K562 (cell line): ENCODE measurements around the gene MBD3. TPM values are rescaled to one million over a fixed set of nuclear protein-coding genes. Genes with fewer than 3 reads are reported as not detected.
A peak's percentile ranks its signal among the peaks of the same experiment; 100 is the strongest.

ENCODE experiments used
- ATAC-seq: fragments of 200-7000 bp; cut with Tn5 transposase; 3 replicates; pipeline ENCODE4 v1.9.1; 2020; ENCODE audit warnings: moderate library complexity
- BruUV-seq: library from RNA; stranded (reverse); fragments of 400-500 nt; replicated peaks from 2 replicates; lab custom pipeline; 2021; lab: Mats Ljungman, UMichigan
- CTCF ChIA-PET: fragments of 300-600 bp; formaldehyde crosslinking; extraction: SDS; loops from one replicate; lab custom pipeline; 2021; ENCODE audit warnings: low intra/inter-chr PET ratio; lab: Yijun Ruan, JAX
- POLR2A ChIA-PET: fragments of 300-600, 350-650 bp; sonication (Branson Sonifier 250); formaldehyde crosslinking; extraction: SDS; loops from one replicate; lab custom pipeline; 2021; ENCODE audit warnings: antibody characterized with exemption, inconsistent platforms; lab: Yijun Ruan, JAX
- DNase-seq, 4 experiments: peaks; one replicate each; pipeline versions ENCODE4 v3.0.0 to v3.0.0-alpha.2; 2011 to 2018; ENCODE audit warnings: low spot score in 3 of 4, mixed read lengths in 3 of 4; ENCODE audit errors: extremely low read depth in 1 of 4
- FAIRE-seq: peaks from 2 replicates; lab custom pipeline; 2011; peaks lifted over from hg19 to GRCh38; lab: Jason Lieb, UNC
- H2AFZ ChIP-seq: 2 replicates; pipeline ENCODE4 v1.6.0; 2011; ENCODE audit warnings: low read depth, low read length, control low read depth, inconsistent platforms
- H3K27ac ChIP-seq: fragments of 200-600 bp; 3 replicates; pipeline ENCODE4 v1.8.0; 2011; ENCODE audit warnings: low read depth, mild to moderate bottlenecking, control low read depth, inconsistent platforms, low read length, moderate library complexity, mixed read lengths; ENCODE audit errors: extremely low read depth
- H3K27me3 ChIP-seq, 2 experiments: fragments of 300-600 bp in 1 of 2; 2 replicates in 1 of 2; 3 replicates in 1 of 2; pipeline versions ENCODE4 v1.6.0 to v1.8.0; 2011; ENCODE audit warnings: inconsistent platforms in 2 of 2, low read length in 2 of 2, mild to moderate bottlenecking in 1 of 2, mixed read lengths in 1 of 2, moderate library complexity in 1 of 2; ENCODE audit not compliant: control insufficient read depth in 2 of 2, insufficient read depth in 2 of 2
- H3K36me3 ChIP-seq: fragments of 300-600 bp; 3 replicates; pipeline ENCODE4 v1.8.0; 2011; ENCODE audit warnings: mild to moderate bottlenecking, low read length, inconsistent platforms; ENCODE audit not compliant: control insufficient read depth, insufficient read depth
- H3K4me1 ChIP-seq, 2 experiments: fragments of 200-600 bp in 1 of 2; replicated peaks in 1 of 2; 2 replicates in 1 of 2; 3 replicates in 1 of 2; pipeline versions ENCODE4 v1.5.1 to v1.8.0; 2011; ENCODE audit warnings: inconsistent platforms in 2 of 2, low read length in 2 of 2, mild to moderate bottlenecking in 1 of 2, mixed read lengths in 1 of 2, moderate library complexity in 1 of 2; ENCODE audit not compliant: control insufficient read depth in 2 of 2, insufficient read depth in 2 of 2
- H3K4me2 ChIP-seq: 2 replicates; pipeline ENCODE4 v1.6.1; 2011; ENCODE audit warnings: low read length, control low read depth, inconsistent platforms, mixed read lengths; ENCODE audit not compliant: insufficient read depth
- H3K4me3 ChIP-seq: fragments of 200-600 bp; sonication (generic), shearing (Covaris generic); 2 replicates; pipeline ENCODE4 v1.5.1; 2016; ENCODE audit warnings: control low read depth, inconsistent platforms
- H3K79me2 ChIP-seq: fragments of 200-600 bp; 3 replicates; pipeline ENCODE4 v1.8.0; 2011; ENCODE audit warnings: low read length, inconsistent platforms; ENCODE audit not compliant: control insufficient read depth, insufficient read depth
- H3K9ac ChIP-seq, 2 experiments: 2 replicates each; pipeline versions ENCODE4 v1.6.0 to v1.6.1; 2011; ENCODE audit warnings: low read depth in 2 of 2, low read length in 2 of 2, control low read depth in 1 of 2, inconsistent platforms in 1 of 2, mild to moderate bottlenecking in 1 of 2, mixed read lengths in 1 of 2; ENCODE audit not compliant: insufficient read depth in 1 of 2
- H3K9me1 ChIP-seq: one replicate; pipeline ENCODE4 v1.6.0; 2011; ENCODE audit warnings: inconsistent platforms, mild to moderate bottlenecking, low read length, moderate library complexity; ENCODE audit not compliant: control insufficient read depth, insufficient read depth
- H3K9me3 ChIP-seq: replicated peaks from 2 replicates; pipeline ENCODE4 v1.5.1; 2011; ENCODE audit warnings: low read depth, low read length, inconsistent platforms; ENCODE audit not compliant: control insufficient read depth, insufficient read depth
- H4K20me1 ChIP-seq: replicated peaks from 2 replicates; pipeline ENCODE4 v1.6.1; 2011; ENCODE audit warnings: low read length, inconsistent platforms, mixed read lengths; ENCODE audit not compliant: control insufficient read depth, insufficient read depth
- DMBX1 ChIP-seq: fragments of 250-450 bp; sonication (Bioruptor Pico); IDR thresholded peaks from 2 replicates; pipeline ENCODE4 v1.8.0; 2022; ENCODE audit warnings: inconsistent platforms, mild to moderate bottlenecking, moderate library complexity, borderline replicate concordance
- HDAC1 ChIP-seq, 2 experiments: fragments of 450-650 bp; IDR thresholded peaks; 2 replicates each; pipeline ENCODE4 v1.6.1; 2016 to 2017; ENCODE audit warnings: inconsistent platforms in 1 of 2, mild to moderate bottlenecking in 1 of 2, moderate library complexity in 1 of 2
- KDM5B ChIP-seq: fragments of 200-600 bp; sonication (generic); IDR thresholded peaks from 2 replicates; pipeline ENCODE4 v1.6.1; 2012; ENCODE audit warnings: low read depth, mild to moderate bottlenecking, moderate library complexity, low read length, control low read depth, inconsistent platforms; ENCODE audit not compliant: insufficient replicate concordance
- PKNOX1 ChIP-seq: fragments of 450-650 bp; IDR thresholded peaks from 2 replicates; pipeline ENCODE4 v1.6.1; 2016
- POLR2AphosphoS2 ChIP-seq: IDR thresholded peaks from 2 replicates; pipeline ENCODE4 v1.6.1; 2012; ENCODE audit warnings: low read length, improper control_type of control experiment
- ZBTB7A ChIP-seq: IDR thresholded peaks from 2 replicates; pipeline ENCODE4 v1.6.1; 2011; ENCODE audit warnings: low read depth, mild to moderate bottlenecking, low read length, moderate library complexity, borderline replicate concordance; ENCODE audit not compliant: control insufficient read depth
- ZKSCAN8 ChIP-seq: fragments of 200-800 bp; sonication (Bioruptor generic); IDR thresholded peaks from 2 replicates; pipeline ENCODE4 v1.6.1; 2016; ENCODE audit warnings: missing genetic modification characterization, missing compliant biosample characterization
- ZNF184 ChIP-seq: sonication (generic); formaldehyde crosslinking; IDR thresholded peaks from 2 replicates; pipeline ENCODE4 v1.5.0; 2020; ENCODE audit warnings: missing genetic modification reagents
- ZNF311 ChIP-seq: fragments of 250-450 bp; sonication (Bioruptor Pico); IDR thresholded peaks from 2 replicates; pipeline ENCODE4 v1.4.0; 2020; ENCODE audit warnings: mild to moderate bottlenecking, moderate library complexity
- ZNF407 ChIP-seq: fragments of 450-650 bp; IDR thresholded peaks from 2 replicates; pipeline ENCODE4 v1.6.1; 2016; ENCODE audit warnings: low read depth
- ZNF655 ChIP-seq: fragments of 250-450 bp; sonication (Bioruptor Pico); IDR thresholded peaks from 2 replicates; pipeline ENCODE4 v1.5.0; 2021
- WGBS: fragments of 100-300 bp; shearing (Covaris generic); methylation state at CpG from one replicate; pipeline ENCODE4 v1.1.6; 2016; ENCODE audit warnings: low coverage, mixed read lengths; ENCODE audit not compliant: insufficient coverage; ENCODE audit errors: missing lambda C conversion rate; 5-methylcytosine and 5-hydroxymethylcytosine counted together
- in situ Hi-C: fragments of 300-500 bp; cut with MboI; formaldehyde crosslinking; loops from 4 replicates; pipeline ENCODE4 v1.15.0; 2018; ENCODE audit warnings: inconsistent platforms, mixed read lengths
- intact Hi-C: fragments of 100-400 bp; cut with micrococcal nuclease; formaldehyde crosslinking; loops from 2 replicates; pipeline ENCODE4 v1.14.2; 2022
- polyA plus RNA-seq, 8 experiments: library from polyadenylated mRNA; depleted of rRNA in 4 of 8; stranded (reverse) in 5 of 8; unstranded in 3 of 8; fragments of >200 nt; fragmentation: Nextera tagmentation in 2 of 8; fragmentation: Illumina TruSeq in 1 of 8; extraction: Ambion mirVana in 2 of 8; extraction: Trizol in 1 of 8; gene quantifications; 2 replicates each; pipeline versions ENCODE4 v1.2.1 to v1.2.3, GENCODE V29; 2011 to 2014; ENCODE audit warnings: inconsistent platforms in 1 of 8, missing spikeins in 1 of 8
- total RNA-seq, 7 experiments: library from RNA; depleted of rRNA in 6 of 7; stranded (reverse); fragments of >200 nt in 6 of 7; fragmentation: Illumina TruSeq in 2 of 7; extraction: Trizol in 2 of 7; gene quantifications; 2 replicates each; pipeline versions ENCODE4 v1.2.1 to v1.2.3, GENCODE V29; 2011 to 2021; ENCODE audit warnings: low replicate concordance in 1 of 7

MBD3 gene
- total and polyA plus RNA-seq, 9 of the 15 experiments (the other 6 are each of a cell fraction or from before 2014, with no cell fraction given): 0.24 to 137 (median 30.9) TPM

- no peak overlapping the region for H3K9ac ChIP-seq
- CTCF ChIA-PET: no interaction called here
- no peak for TF ChIP-seq ZNF311 (CRISPR knock-in tag)
- TF ChIP-seq ZBTB7A: peak; percentile 26
- TF ChIP-seq ZNF184 (CRISPR knock-in tag): no peak
- no peak for TF ChIP-seq DMBX1 (CRISPR knock-in tag)
- TF ChIP-seq ZNF407: no peak
- TF ChIP-seq ZKSCAN8 (CRISPR knock-in tag): peak; percentile 92
- TF ChIP-seq ZNF655 (CRISPR knock-in tag): no peak
- TF ChIP-seq HDAC1 (IDR thresholded peaks at IDR 0.05): no peak
- no peak for TF ChIP-seq POLR2AphosphoS2
- TF ChIP-seq PKNOX1: no peak
- TF ChIP-seq KDM5B: no peak
Measured at GRCh38 chr19:1528596-1529429, 63.9 kb downstream of the MBD3 start.

More at GRCh38 chr19:1528596-1529429, 63.9 kb downstream of the MBD3 start:
- in situ Hi-C loops (no loop called here), intact Hi-C loops (no loop called here)
- ATAC-seq (no peak), DNase-seq (no peak), FAIRE-seq (no peak)
- no TSS peak for BruUV-seq
- POLR2A ChIA-PET: no interaction called here
- no peaks in the 10 kb centered on the region for H3K36me3 ChIP-seq
- peaks cover 18 to 49% of the 10 kb centered on the region in 2 experiments; a peak in 4 of 5 replicates for H3K27me3 ChIP-seq
- H3K9me1 ChIP-seq: no peaks in the 10 kb centered on the region
- H3K4me1 ChIP-seq: peaks cover 3 to 42% of the 10 kb centered on the region in 2 experiments; a peak in 3 of 5 replicates
- no peaks in the 10 kb centered on the region for H3K79me2 ChIP-seq
- H3K27ac ChIP-seq: no peak overlapping the region
- H3K4me3 ChIP-seq: no peak overlapping the region
- H3K4me2 ChIP-seq: no peak overlapping the region
- 22% methylated on average over 18 of the region's 23 CpGs for WGBS
- no peaks in the 10 kb centered on the region for H3K9me3 ChIP-seq
- peaks cover 8% of the 10 kb centered on the region for H4K20me1 ChIP-seq
- H2AFZ ChIP-seq: no peak overlapping the region
